Measurements from ENCODE around the gene MRGPRF.
"Not testable (repeated sequence)": the region's sequence is repeated elsewhere in the genome, so short reads cannot be mapped to it uniquely, and the experiment has no call there.

MRGPRF gene

DNA sequence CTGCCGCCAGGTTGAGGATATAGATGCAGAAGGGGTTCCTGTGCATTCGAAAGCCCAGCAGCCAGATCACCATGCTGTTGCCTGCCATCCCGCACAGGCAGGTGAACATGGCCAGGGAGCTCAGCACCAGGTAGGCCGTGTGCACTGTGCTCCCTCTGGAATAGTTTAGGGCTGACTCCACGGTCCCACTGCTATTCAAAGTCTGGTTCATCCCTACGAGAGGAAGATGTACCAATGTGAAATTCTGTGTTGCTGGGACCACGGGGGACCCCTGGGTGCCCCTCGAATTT, 32.3 kb downstream of the MRGPRF start, which contains the start of gene MRGPRD:
MRGPRD (minus strand) TSS at position 211 of the 290 bp plus-strand sequence; CDS start at position 211, 0 bp downstream.
- DNase-seq, result no peak

DNA sequence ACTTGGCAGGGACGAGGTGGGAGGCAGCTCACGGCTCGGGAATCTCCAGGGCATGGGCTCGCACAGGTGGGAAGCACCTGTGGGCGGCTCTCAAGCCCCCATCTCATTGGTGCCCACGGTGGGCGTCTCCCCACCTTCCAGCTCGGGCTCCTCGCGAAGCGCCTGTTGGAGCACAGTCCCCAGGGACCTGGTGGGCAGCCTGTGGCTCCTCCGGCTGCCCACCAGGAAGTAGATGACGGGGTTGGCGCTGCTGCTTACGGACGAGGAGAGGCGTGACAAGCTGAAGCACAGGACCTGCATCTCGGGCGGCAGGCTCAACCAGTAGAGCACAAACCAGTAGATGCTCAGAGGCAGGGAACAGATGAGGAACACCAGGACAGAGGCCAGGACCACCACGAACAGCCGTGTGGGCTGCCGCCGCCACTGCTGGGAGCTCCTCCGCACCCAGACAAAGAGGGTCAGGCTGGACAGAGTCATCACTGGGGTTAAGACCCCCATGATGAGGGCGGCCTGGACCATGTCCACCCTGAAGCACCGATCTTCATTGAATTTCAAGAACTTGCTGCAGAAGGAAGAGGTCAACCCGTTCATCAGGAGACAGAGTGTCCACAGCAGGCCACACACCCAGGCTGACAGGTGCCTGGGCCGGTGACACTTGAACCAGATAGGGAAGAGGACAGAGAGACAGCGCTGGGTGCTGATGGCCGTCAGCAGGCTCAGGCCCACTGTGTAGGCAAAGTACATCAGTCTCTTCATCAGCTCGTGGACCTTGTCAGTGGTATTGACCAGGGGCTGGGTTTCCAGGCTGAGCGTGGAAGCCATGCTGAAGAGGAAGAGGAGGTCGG, 32.9 kb downstream of the MRGPRF start:
- DNase-seq, result no peak

DNA sequence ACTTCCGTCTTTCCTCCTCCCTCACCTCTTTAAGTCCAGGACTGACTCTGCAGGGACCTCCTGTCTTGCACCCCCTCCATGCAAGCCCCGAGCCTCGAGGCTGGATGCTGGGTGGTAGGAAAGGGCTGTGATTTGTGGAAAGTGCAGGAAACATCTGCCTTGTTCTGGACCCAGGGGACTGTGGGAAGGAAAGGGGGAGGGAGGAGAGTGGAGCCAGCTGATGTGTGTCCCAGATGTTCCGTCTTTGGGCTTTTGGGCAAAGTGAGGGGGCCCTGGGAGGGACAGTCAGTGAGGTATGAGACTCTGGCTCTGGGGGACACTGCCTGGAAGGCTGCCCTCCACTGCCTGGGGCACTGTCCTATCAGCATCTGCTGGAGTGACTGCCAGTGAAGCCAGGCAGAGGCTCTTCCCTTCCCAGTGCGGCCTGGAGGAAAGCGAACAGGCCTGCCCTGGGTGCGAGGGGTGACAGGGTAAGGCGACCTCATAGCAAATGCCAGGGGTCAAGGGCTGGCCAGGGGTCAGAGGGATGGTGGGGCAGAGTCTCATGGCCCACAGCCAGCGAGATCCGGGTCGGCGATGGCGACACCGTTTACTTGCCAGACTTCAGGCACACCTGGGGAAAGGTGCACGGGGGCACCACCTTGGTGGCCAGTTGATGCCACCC, 34.0 kb downstream of the MRGPRF start:
- no peak for DNase-seq

DNA sequence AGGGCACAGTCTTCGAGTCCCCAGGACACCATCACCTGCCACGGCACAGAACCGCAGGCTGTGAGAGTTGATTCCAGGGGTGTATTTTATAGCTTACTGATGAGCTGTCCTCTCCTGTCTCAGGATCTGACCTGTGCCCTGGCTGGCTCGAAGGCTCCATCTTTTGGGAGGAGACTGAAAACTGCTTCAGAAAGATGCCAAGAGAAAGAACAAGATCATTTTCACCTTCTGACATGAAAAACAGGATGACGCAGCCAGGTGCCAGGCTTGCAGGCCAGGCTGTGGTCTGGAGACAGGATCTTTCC, 34.5 kb downstream of the MRGPRF start:
- DNase-seq, result no peak

DNA sequence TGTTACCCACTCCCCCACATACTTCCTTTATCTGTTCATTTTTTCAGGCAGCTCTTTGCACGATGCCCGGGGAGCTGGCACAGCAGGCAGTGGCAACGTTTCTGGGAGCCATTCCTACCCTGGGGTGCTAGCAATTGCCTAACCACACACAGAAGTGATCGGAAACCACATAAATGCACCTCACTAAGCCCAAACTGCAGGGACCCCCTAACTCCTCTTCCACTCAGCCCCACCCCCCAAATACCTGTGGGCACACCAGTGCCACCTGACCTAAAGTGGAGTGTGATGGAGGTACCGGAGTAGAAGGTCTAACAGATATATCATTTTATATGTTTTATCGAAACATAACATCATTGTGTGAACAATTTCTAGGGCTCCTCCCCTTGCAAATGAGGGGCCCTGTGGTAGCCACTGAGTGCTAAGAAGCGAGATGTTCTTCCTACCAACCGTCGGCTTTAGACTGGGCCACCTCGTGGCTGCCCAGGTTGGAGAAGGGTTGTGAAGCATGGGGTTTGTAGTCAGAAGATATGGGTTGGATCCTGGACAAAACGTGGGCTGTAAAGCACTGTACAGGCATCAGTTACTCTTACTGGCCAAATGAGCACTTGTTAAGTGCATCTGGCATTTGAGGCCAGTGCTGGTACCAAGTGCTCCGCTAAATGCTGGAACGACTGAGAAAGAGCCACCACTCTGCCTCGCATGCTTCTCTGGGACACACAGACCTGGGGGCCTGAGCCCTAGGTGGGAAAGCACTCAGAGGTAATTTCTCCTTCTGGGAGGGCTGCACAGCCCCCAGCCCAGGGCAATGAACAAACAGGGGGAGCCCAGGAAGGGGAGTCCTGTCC, 35.0 kb downstream of the MRGPRF start:
- DNase-seq, result no peak

DNA sequence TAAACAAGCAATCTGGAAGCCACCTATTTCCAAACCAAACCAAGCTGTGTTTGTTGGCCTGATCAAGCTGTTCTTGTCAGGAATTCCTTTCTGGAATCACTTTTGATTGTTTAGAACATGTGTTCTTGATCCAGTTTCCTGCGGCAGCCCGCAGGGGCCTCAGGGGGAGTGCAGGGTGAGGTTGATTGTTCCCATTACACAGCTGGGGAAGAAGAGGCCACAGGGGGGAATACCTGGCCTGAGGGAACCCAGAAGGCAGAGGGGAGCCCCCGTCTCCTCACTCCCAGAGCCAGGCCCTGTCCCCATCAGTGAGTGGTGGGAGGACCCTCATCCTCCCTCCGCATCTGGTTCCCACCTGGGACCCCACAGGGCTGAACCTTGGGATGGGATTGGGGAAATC, 36.5 kb downstream of the MRGPRF start:
- no peak for DNase-seq

DNA sequence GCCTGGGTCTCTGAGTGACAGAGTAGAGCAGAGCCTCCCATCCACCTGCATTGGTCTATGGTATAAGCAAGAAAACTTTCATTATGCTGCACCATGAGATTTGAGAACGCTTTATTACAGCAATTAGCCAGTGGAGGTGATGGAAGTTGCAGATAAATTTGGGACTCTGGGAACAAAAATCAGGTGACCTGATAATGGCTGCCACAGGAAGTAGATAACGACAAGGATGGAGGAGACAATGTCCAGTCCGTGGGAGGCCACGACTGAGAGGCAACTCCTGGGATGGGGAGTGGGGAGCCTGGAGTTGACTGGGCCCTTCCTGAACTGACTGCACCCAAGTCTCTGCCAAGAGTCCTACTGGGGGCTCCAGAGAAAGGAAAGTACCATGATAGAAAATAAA, 37.0 kb downstream of the MRGPRF start:
- no peak for DNase-seq

DNA sequence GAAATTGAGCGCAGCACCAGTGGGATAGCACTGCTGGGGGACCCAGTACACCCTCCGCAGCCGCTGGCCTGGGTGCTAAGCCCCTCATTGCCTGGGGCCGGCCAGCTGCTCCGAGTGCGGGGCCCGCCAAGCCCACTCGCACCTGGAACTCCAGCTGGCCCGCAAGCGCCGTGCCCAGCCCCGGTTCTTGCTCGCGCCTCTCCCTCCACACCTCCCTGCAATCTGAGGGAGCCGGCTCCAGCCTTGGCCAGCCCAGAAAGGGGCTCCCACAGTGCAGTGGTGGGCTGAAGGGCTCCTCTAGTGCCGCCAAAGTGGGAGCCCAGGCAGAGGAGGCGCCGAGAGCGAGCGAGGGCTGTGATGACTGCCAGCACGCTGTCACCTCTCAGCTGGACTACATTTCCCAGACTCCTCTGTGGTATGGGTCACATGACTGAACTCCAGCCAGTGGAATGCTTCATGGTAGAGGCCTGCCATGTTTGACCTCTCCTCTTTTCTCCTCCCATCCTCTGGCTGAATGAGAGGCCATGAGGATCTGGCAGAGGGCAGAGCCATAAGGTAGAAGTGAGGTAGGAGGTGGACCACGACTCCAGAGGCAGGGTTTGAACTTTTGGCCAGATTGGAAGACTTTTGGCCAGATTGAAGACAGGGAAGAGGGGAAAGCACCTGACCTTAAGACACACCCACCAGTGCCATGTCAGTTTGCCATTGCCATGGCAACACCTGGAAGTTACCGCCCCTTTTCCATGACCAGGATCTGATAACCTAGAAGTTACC, 38.4 kb downstream of the MRGPRF start:
- DNase-seq, result no peak

DNA sequence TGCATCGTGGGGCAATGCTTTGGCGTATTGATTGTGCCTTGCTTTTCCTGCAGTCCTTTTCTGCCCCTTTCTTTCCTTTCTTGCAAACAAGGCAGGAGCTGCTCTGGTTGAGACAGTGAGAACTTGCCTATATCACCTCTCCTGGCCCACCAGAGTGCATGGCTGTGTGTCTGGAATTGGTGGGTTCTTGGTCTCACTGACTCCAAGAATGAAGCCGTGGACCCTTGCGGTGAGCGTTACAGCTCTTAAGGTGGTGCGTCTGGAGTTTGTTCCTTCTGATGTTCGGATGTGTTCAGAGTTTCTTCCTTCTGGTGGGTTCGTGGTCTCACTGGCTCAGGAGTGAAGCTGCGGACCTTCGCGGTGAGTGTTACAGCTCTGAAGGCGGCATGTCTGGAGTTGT, 39.3 kb downstream of the MRGPRF start:
- not testable (repeated sequence) for DNase-seq

DNA sequence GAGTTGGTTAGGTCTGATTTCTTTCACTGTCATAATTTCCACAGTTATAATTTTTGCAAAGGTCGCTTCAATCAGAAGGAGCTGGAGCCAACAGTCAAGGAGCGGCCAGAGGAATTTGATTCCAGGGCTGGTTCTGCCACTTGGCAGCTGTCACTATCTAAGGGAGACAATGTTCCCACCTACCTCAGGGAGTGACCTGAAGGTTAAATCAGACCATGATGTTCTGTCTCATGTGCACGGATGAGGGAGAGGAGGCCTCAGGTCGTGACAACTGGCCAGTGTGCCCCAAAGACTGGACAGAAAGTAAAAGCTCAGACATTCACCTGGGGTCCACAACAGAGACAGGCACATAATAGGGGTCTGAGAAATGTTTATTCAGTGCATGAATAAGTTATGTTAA, 39.8 kb downstream of the MRGPRF start:
- DNase-seq, result no peak

DNA sequence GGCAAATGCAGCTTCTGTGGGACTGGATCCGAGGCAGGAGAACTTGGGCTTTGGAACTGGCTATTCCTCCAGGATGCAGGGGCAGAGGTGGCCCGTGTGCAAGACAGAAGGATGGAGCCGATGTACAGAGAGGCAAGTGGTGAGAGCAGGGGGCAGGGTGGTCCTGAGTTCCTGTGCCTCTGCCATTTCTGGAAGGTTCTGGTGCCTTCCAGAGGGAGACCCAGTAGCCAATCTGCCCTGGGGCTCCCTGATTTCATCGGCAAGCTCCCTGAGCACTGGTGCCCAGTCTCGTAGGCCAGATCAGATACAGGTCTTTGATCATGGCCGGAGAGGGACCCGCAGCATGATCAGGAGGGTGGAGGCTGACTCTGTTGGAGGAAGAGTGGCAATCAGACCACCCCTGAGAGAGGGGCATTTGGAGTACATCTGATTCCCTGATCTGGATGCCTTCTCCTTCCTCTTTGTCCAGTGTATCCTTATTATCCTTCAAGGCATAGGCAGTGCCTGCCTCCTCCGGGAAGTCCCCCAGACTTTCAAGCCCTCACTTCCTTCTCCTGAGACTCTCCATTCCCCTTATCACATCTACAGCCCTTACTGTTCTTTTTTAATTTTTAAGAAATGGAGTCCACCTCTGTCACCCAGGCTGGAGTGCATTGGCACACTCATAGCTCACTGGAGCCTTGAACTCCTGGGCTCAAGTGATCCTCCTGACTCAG, 42.0 kb downstream of the MRGPRF start:
- no peak for DNase-seq

DNA sequence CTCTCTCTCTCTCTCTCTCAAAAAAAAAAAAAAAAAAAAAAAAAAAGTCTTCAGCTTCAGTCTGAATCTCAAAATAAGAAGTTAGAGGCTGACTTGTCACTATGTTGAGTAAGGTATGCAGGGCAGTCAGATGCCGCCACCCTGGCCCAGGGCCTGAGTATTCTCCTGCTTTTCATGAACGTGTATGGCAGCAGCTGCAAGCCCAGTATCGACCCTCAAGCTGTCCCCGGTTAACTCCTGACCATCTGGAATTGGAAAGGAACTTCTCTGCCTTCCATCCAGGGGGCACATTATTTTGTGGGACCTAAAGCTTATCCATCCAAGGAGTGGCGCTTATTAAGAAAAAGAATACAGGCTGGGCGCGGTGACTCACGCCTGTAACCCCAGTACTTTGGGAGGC, 43.7 kb downstream of the MRGPRF start:
- DNase-seq, result no peak

DNA sequence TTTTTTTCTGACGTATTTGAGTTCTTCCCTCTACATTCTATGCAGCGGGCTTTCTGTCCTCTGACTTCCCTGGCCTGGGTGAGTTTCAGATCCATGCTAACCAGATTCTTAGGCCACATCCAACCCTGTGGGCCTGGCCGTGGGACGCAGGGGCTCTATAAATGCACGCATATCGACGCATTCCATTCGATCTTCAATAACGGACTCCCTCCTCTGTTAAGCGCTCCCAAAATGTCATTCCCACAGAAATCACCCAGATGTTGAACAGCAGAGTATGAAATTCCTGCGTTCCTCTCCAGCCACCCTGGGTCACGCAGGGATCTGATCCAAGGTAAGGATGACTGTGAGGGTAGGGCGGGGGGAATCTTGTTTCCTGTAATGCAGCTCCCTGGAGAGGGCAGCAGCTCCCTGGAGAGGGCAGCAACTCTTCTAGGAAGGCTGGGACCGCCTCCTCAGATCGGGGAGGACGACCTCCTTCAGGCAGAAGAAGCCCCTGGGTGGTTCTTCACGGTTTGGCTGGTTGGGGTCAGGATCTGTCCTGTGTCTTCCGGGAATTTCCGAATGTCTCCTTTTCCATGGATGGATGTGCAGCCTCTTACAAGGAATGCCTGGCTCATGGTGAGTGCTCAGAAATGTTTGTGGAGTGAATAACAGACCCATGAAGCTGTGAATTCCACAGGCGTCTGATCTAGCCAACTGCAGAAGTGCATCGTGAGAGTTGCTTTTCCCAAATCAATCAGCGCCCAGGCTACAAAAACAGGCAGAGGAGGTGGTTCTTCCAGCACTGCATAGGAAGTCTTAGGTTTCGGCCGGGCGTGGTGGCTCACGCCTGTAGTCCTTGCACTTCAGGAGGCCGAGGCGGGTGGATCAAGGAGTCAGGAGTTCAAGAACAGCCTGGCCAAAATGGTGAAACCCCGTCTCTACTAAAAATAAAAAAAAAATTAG, 44.5 kb downstream of the MRGPRF start:
- no peak for DNase-seq

DNA sequence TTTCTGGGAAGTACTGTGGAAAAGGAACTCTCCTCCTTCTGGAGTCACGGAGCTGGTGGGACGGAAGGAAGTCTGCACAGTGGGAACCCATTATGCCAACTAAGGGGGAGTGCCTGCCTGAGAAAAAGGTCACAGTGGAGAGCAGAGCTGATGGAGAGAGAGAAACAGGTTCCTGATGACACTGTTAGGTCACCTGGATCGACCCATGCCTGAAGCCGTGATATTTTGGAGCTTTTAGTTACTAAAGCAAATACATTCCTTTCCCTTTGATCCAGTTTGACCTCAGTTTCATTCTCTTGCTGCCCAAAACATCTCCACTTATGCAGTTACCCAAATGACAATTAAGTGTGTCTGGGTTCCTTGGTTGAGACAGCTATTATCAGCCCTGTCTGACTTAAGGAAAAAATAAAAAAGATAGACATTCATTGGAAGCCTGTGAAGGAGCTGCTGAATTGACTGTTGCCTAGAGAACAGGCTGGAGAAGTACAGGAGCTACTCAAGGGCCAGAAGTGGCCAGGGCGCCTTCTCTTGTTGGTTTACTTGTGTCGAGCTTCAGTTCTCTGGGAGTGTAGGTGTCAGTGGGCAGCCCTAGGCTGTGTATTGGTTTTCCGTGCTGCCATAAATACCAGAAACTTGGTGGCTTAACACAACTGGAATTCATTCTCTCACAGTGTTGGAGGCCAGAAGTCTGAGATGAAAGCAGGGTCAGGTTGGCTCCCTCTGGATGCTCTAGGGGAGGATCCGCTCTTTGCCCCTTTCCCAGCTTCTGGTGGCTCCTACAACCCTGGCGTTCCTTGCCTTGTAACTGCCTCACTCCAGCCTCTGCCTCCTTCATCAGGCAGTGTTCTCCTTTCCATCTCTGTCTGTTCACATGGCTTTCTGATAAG, 45.9 kb downstream of the MRGPRF start:
- no peak for DNase-seq

DNA sequence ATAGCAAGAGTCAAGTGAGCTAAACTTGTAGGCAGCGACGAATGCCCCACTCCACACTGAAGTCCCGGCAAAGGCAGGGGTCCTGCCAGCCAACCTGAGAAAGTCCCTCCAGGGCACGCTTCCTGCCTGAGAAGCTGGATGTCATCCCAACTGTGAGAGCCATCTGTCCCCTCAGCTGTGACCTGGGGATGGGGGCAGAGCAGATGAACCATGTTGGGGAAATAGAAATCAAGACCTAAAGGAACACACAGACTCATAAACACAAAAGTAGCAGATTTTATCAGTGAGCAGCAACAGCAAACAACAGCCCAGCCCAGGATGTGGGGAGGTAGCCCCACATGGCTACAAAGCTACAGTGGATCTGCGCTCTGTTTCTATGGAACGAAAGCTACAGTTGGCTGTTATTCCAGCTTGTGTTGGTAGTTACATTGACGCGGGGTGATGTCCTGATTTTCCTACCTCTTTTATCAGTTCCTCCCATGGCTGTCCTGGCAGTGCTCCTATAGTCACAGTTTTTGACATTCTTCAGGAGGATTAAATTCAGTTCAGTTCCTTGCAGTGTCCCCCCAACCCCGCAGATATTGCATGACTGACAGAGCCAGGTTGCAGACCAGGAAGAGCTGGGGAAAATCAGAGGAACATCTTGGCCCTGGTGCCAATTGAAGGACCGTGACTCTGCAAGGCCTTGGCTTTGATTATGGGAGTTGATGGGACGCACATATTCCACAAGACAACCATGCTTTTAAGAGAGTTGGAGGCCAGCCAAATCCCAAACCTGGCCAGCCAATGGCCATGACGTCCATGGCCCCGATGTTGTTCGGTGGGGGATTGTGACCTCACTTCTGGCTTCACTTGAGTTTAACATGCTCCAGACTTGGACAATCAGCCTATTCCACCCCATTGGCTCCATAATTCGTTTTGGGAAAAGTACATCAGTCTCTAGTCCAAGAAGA, 46.9 kb downstream of the MRGPRF start:
- DNase-seq, result no peak

DNA sequence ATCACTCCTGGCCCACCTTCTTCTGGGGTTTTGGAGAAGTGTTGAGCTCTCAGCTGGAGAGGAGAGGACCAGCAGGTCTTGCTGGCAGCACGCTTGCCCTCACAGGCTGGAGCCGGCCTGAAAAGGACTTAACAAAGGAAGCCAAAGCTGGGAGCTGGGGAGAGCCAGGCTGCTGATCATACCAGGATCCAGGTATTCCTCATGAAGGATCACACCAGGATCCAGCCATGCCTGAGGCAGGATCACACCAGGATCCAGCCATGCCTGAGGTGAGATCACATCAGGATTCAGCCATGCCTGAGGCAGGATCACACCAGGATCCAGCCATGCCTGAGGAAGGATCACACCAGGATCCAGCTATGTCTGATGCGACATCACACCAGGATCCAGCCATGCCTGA, 49.3 kb downstream of the MRGPRF start:
- no peak for DNase-seq

DNA sequence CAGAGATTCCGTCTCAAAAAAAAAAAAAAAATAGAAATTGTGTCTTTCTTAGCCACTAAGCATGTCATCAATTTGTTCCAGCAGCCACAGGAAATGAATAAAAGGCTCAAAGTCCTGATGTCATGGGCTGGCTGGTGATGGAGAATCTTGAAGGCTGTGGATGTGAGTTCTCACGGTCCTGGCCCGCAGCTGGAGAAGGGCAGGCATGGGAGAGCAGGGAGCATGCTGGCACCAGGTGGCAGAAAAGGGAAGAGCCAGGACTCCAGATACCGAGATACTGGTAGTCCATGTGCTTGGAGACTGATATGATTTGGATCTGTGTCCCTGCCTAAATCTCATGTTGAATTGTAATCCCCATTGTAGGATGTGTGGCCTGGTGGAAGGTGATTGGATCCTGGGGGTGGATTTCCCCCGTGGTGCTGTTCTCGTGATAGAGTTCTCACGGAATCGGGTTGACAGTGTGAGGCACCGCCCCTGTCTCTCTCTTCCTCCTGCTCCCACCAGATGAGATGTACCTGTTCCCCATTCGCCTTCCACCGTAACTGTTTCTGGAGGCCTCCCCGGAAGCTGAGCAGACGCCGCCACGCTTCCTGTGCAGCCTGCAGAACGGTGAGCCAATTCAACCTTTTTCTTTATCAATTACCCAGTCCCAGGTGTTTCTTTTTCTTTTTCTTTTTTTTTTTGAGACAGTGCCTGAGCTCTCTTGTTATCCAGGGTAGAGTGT, 50.4 kb downstream of the MRGPRF start:
- no peak for DNase-seq

DNA sequence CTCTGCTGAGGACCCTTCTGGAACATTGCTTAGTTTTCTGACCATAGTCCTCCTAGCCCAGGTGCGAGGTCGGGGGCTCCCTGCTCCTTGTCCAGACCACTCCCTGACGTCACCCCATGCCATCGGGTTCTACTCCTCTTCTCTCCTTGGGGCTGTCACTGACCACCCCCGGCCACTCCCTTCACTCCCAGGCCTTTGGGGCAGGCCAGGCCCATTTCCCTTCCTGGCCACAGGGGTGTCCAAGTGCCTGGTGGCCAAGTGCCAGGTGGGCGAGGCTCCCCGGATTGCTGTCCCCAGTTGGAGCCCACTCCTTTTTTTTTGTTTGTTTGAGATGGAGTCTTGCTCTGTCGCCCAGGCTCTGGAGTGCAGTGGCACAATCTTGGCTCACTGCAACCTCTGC, 51.8 kb downstream of the MRGPRF start:
- no peak for DNase-seq

All from NCI-H345 (cell line).